Measurements from ENCODE around the gene EIF3CL.
"Not testable (repeated sequence)": the region's sequence is repeated elsewhere in the genome, so short reads cannot be mapped to it uniquely, and the experiment has no call there.

EIF3CL gene

DNA sequence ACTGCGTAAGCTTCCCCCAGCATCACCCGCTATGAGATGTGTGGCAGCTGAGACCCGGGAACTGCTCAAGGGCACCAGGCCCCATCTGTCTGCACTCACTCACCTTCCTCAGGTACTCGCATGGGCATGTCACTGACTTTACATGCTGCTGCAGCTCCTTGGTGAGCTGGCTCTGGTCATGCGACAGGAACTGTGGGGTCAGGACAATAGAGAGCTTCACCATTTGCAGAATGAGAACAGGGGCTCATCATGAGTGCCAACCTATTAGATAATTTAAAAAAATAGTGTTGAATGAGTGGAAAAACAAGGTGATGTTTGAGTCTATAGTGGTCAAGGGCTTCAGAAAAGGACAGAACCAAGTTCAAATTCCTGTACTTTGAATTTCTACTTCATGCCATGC is 41.0 kb downstream of the EIF3CL start:
- DNase-seq, result not testable (repeated sequence)

DNA sequence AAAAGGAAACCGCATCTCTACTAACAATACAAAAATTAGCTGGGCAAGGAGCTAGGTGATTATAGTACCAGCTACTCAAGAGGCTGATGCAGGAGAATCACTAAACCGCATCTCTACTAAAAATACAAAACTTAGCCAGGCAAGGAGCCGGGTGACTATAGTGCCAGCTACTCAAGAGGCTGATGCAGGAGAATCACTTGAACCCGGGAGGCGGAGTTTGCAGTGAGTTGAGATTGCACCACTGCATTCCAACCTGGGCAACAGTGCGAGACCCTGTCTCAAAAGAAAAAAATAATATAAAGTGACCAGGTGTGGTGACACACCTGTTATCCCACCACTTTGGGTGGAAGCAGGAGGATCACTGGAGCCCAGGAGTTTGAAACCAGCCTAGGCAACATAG is 65.4 kb downstream of the EIF3CL start:
- not testable (repeated sequence) for DNase-seq

GRCh38 chr16:28336940-28337710 is 66.5 kb downstream of the EIF3CL start:
- DNase-seq, result not testable (repeated sequence)

GRCh38 chr16:28335678-28336077 is 68.0 kb downstream of the EIF3CL start:
- DNase-seq, result not testable (repeated sequence)

- DNase-seq, result not testable (repeated sequence)
These were observed 71.0 kb downstream of the EIF3CL start for GRCh38 chr16:28332632-28333031.

- not testable (repeated sequence) for DNase-seq
These were observed 72.7 kb downstream of the EIF3CL start for GRCh38 chr16:28330981-28331380.

DNA sequence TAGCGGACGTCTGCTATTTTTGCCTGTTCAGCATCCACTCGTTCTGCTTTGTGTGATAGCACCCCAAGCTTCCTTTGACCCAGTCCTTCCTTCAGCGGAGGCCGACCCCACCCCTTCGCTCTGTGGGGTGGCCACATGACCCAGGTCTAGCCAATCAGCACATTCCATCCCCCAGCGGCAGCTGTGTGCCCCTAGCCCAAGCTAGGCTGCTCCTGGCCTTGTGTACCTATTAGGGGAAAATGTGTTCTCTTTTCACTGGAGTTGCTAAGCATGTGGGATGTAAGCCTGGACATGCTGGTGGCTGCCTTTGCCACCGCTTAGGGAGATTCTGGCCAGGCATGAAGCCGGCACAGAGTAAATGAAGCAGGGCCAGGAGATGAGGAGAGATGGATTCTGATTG is 73.4 kb downstream of the EIF3CL start:
- DNase-seq, result not testable (repeated sequence)
